ENCODE measurements around the gene TREX2.
A peak's percentile ranks its signal among the peaks of the same experiment; 100 is the strongest.

The TREX2 gene

GRCh38 chrX:153464116-153464515 lies 18.3 kb upstream of the TREX2 start:
- H3K36me3 ChIP-seq = peaks cover 0 to 30% (median 9%) of the 10 kb centered on the region in 3 donors
- no peak overlapping the region for H3K27ac ChIP-seq
- DNase-seq = no peak
- no peaks in the 10 kb centered on the region for H3K27me3 ChIP-seq
- intact Hi-C loops (cut with DNase I; ENCODE audit: low total_unique reads) = no loop called here
- peaks cover 0 to under 1% (median under 1%) of the 10 kb centered on the region in 4 donors for H3K4me1 ChIP-seq
- no peak overlapping the region for H3K4me3 ChIP-seq
- TF ChIP-seq CTCF (IDR thresholded peaks at IDR 0.05) = no peak
- H3K9me3 ChIP-seq = no peaks in the 10 kb centered on the region

- no peaks in the 10 kb centered on the region for H3K27me3 ChIP-seq
- no peak for TF ChIP-seq CTCF (IDR thresholded peaks at IDR 0.05)
- no peak overlapping the region for H3K4me3 ChIP-seq
- no peaks in the 10 kb centered on the region for H3K4me1 ChIP-seq
- no peak overlapping the region for H3K27ac ChIP-seq
- DNase-seq = no peak
- no peaks in the 10 kb centered on the region for H3K9me3 ChIP-seq
- intact Hi-C loops (cut with DNase I; ENCODE audit: low total_unique reads) = no loop called here
- peaks cover 0 to 30% (median 9%) of the 10 kb centered on the region in 3 donors for H3K36me3 ChIP-seq
Observed at GRCh38 chrX:153463556-153463955, 17.7 kb upstream of the TREX2 start.

- Histone ChIP-seq H3K36me3 (peaks cover 0 to 30% (median 9%) of the 10 kb centered on the region in 3 donors), H3K9me3 (no peaks in the 10 kb centered on the region), H3K27me3 (no peaks in the 10 kb centered on the region), H3K27ac (no peak overlapping the region), H3K4me1 (no peaks in the 10 kb centered on the region), H3K4me3 (no peak overlapping the region)
- no peak for TF ChIP-seq CTCF (IDR thresholded peaks at IDR 0.05)
- intact Hi-C loops (cut with DNase I; ENCODE audit: low total_unique reads) = no loop called here
- no peak for DNase-seq
Observed at GRCh38 chrX:153463031-153463430, 17.2 kb upstream of the TREX2 start.

- H3K27ac ChIP-seq = no peak overlapping the region
- DNase-seq = no peak
- no peaks in the 10 kb centered on the region for H3K4me1 ChIP-seq
- peaks cover 0 to 30% (median 9%) of the 10 kb centered on the region in 3 donors for H3K36me3 ChIP-seq
- intact Hi-C loops (cut with DNase I; ENCODE audit: low total_unique reads) = no loop called here
- no peak for TF ChIP-seq CTCF (IDR thresholded peaks at IDR 0.05)
- H3K27me3 ChIP-seq = no peaks in the 10 kb centered on the region
- no peak overlapping the region for H3K4me3 ChIP-seq
- no peaks in the 10 kb centered on the region for H3K9me3 ChIP-seq
Observed at GRCh38 chrX:153462291-153462690, 16.4 kb upstream of the TREX2 start.

GRCh38 chrX:153460826-153461225 lies 15.0 kb upstream of the TREX2 start:
- H3K36me3 ChIP-seq = peaks cover 3 to 39% (median 21%) of the 10 kb centered on the region in 3 donors
- TF ChIP-seq CTCF (IDR thresholded peaks at IDR 0.05) = peak; percentile 35 to 43
- H3K9me3 ChIP-seq = no peaks in the 10 kb centered on the region
- no peak for DNase-seq
- no peaks in the 10 kb centered on the region for H3K27me3 ChIP-seq
- intact Hi-C loops (cut with DNase I; ENCODE audit: low total_unique reads) = no loop called here
- no peak overlapping the region for H3K4me3 ChIP-seq
- H3K27ac ChIP-seq = no peak overlapping the region
- H3K4me1 ChIP-seq = no peaks in the 10 kb centered on the region

- peaks cover 10 to 45% (median 29%) of the 10 kb centered on the region in 3 donors for H3K36me3 ChIP-seq
- DNase-seq = no peak
- no peaks in the 10 kb centered on the region for H3K27me3 ChIP-seq
- no peaks in the 10 kb centered on the region for H3K4me1 ChIP-seq
- no peak for TF ChIP-seq CTCF (IDR thresholded peaks at IDR 0.05)
- no peaks in the 10 kb centered on the region for H3K9me3 ChIP-seq
- no peak overlapping the region for H3K27ac ChIP-seq
- H3K4me3 ChIP-seq = no peak overlapping the region
- intact Hi-C loops (cut with DNase I; ENCODE audit: low total_unique reads) = no loop called here
Observed at GRCh38 chrX:153459986-153460385, 14.1 kb upstream of the TREX2 start.

Data from tibial artery (tissue), 4 donors.